Right lobe of liver (tissue), 6 donors: ENCODE measurements around the gene ZNF324. TPM values are rescaled to one million over a fixed set of nuclear protein-coding genes. Genes with fewer than 3 reads are reported as not detected.

ENCODE experiments used
- ATAC-seq, 4 donors: fragments of 200-7000 bp; cut with Tn5 transposase; one replicate each; pipeline ENCODE4 v1.9.1; 2020; ENCODE audit warnings: mild to moderate bottlenecking in 4 of 4, moderate library complexity in 4 of 4
- DNase-seq, 3 donors: peaks; one replicate each; pipeline ENCODE4 v3.0.0-alpha.2; 2020
- H3K27ac ChIP-seq, 3 donors: fragments of 200-600 bp; one replicate each; pipeline ENCODE4 v1.8.0; 2022
- H3K27me3 ChIP-seq, 2 donors: fragments of 200-600 bp; one replicate each; pipeline ENCODE4 v1.8.0; 2022
- H3K36me3 ChIP-seq, 4 donors: fragments of 200-600 bp; sonication (generic) in 1 of 4; one replicate each; pipeline versions ENCODE4 v1.5.1 to v1.8.0; 2017 to 2022; ENCODE audit warnings: control low read depth in 1 of 4
- H3K4me1 ChIP-seq, 4 donors: fragments of 200-600 bp; sonication (generic) in 1 of 4; one replicate each; pipeline versions ENCODE4 v1.5.1 to v1.8.0; 2017 to 2022; ENCODE audit warnings: control low read depth in 1 of 4
- H3K4me3 ChIP-seq, 3 donors: fragments of 200-600 bp; one replicate each; pipeline ENCODE4 v1.8.0; 2022
- H3K9me3 ChIP-seq, 4 donors: fragments of 200-600 bp; sonication (generic) in 1 of 4; one replicate each; pipeline versions ENCODE4 v1.5.1 to v1.8.0; 2017 to 2022; ENCODE audit warnings: control low read depth in 1 of 4
- POLR2A ChIP-seq: fragments of 450-650 bp; IDR thresholded peaks from one replicate; pipeline ENCODE4 v1.6.1; 2017; ENCODE audit warnings: antibody characterized with exemption, mild to moderate bottlenecking
- WGBS: methylation state at CpG from one replicate; pipeline ENCODE4 v1.1.6; 2018; ENCODE audit warnings: low coverage, low lambda C conversion rate; ENCODE audit not compliant: insufficient coverage; ENCODE audit errors: missing lambda C conversion rate; 5-methylcytosine and 5-hydroxymethylcytosine counted together
- intact Hi-C, 2 donors: fragments of 100-400 bp; cut with DNase I; formaldehyde crosslinking; loops; one replicate each; pipeline versions ENCODE4 v1.11.2 to v1.14.1; 2022
- total RNA-seq, 6 experiments: library from RNA; depleted of rRNA in 2 of 6; stranded (reverse); fragments of >200 nt in 2 of 6; fragmentation: NEBNext Ultra II Directional in 3 of 6; extraction: Animal tissue kit (Norgen Biotek cat#: 25700) in 3 of 6; gene quantifications; one replicate each; pipeline versions ENCODE4 v1.1.0 to v1.2.4, GENCODE V29; 2016 to 2023
- TF ChIP-seq, protein P1 (sequence below), 4 donors: fragments of 200-600 bp in 3 of 4; fragments of 450-650 bp in 1 of 4; IDR thresholded peaks; one replicate each; pipeline versions ENCODE4 v1.5.1 to v1.8.0; 2016 to 2022; ENCODE audit warnings: antibody characterized with exemption in 4 of 4, mild to moderate bottlenecking in 2 of 4
- donor health status: DM: no; HTN: yes; CAD: no.
- donor health status: DM: no; HTN: no; CAD: no.
- donor health status: DM: no; HTN: no; CAD: no.
- donor health status: DM: no; HTN: yes; CAD: no.
- donor health status: DM: no; HTN: yes; CAD: no.

Gene ZNF324
- total RNA-seq, 6 experiments from 2014 or later: 2.9 to 4.9 (median 3.8) TPM

DNA sequence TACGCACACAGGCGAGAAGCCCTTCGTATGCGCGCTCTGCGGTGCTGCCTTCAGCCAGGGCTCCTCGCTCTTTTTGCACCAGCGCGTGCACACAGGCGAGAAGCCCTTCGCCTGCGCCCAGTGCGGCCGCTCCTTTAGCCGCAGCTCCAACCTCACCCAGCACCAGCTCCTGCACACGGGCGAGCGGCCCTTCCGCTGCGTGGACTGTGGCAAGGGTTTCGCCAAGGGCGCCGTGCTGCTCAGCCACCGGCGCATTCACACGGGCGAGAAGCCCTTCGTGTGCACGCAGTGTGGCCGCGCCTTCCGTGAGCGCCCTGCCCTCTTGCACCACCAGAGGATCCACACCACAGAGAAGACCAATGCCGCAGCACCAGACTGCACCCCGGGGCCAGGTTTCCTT is 10.8 kb upstream of the ZNF324 start:
- DNase-seq (peak in 1 of 3 donors; percentile 39), ATAC-seq (no peak)
- intact Hi-C loops: no loop called here
- Histone ChIP-seq H3K36me3 (no peaks in the 10 kb centered on the region), H3K27me3 (no peaks in the 10 kb centered on the region), H3K27ac (no peak overlapping the region), H3K9me3 (no peaks in the 10 kb centered on the region), H3K4me3 (no peak overlapping the region), H3K4me1 (peaks cover 0 to 5% (median under 1%) of the 10 kb centered on the region in 4 donors)
- no peak for TF ChIP-seq POLR2A
- TF ChIP-seq, protein P1, sequence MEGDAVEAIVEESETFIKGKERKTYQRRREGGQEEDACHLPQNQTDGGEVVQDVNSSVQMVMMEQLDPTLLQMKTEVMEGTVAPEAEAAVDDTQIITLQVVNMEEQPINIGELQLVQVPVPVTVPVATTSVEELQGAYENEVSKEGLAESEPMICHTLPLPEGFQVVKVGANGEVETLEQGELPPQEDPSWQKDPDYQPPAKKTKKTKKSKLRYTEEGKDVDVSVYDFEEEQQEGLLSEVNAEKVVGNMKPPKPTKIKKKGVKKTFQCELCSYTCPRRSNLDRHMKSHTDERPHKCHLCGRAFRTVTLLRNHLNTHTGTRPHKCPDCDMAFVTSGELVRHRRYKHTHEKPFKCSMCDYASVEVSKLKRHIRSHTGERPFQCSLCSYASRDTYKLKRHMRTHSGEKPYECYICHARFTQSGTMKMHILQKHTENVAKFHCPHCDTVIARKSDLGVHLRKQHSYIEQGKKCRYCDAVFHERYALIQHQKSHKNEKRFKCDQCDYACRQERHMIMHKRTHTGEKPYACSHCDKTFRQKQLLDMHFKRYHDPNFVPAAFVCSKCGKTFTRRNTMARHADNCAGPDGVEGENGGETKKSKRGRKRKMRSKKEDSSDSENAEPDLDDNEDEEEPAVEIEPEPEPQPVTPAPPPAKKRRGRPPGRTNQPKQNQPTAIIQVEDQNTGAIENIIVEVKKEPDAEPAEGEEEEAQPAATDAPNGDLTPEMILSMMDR (IDR thresholded peaks at IDR 0.05): no peak
- WGBS: no CpG with 5 or more reads among the region's 35 CpGs

DNA sequence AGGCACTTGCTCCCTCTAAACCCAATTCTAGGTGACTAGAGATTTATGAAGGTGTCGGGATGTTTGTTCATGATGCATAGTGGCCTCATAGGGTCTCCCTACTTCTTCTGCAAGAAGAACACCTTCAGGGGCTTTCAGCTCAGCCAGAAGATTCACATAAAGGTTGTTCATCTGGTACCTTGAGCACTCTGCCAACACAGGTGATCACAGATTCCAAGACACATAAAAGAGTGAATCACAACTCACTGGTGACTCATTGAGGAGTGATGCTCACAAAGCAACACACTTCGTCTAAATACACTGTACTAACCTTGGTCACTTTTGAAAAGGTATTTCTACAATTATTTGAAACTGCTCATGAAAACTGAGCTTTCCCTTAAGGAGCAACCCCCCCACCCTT is 6.8 kb upstream of the ZNF324 start:
- Histone ChIP-seq H3K36me3 (no peaks in the 10 kb centered on the region), H3K4me1 (no peaks in the 10 kb centered on the region), H3K4me3 (no peak overlapping the region), H3K9me3 (no peaks in the 10 kb centered on the region), H3K27ac (no peak overlapping the region), H3K27me3 (no peaks in the 10 kb centered on the region)
- 92% methylated on average over 2 of the region's 2 CpGs for WGBS
- ATAC-seq: no peak
- no peak for DNase-seq
- intact Hi-C loops: no loop called here
- no peak for TF ChIP-seq POLR2A
- TF ChIP-seq, protein P1 (IDR thresholded peaks at IDR 0.05): no peak

DNA sequence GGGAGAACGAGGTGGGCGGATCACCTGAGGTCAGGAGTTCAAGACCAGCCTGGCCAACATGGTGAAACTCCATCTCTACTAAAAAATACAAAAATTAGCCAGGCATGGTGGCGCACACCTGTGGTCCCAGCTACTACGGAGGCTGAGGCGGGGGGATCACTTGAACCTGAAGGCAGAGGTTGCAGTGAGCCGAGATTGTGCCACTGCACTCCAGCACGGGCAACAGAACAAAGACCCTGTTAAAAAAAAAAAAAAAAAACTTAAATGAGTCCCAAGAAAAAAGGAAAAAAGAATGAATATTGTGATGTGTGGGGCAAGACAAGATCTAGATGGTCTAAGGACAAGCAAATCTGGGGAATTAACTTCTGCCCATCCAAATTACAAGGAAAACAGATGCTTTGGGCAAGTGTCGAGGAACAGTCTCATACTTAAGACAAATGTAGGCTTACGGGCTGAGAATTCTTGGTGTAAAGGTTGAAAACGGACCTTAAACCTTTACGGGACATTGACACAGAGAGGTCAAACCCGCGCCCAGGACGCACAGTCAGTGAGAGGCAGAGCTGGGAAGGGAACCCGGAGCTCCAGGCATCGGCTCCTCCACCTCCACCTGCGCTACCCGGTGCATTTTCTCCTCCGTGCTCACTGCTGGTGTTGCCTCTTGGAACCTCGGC is 656 bp upstream of the ZNF324 start:
- TF ChIP-seq, protein P1 (IDR thresholded peaks at IDR 0.05): peak in 1 of 4 donors; percentile 3
- TF ChIP-seq POLR2A: no peak
- WGBS: 39% methylated on average over 12 of the region's 20 CpGs
- peak overlapping the region; percentile 95 to 98 (median 98) for H3K4me3 ChIP-seq
- ATAC-seq (peak; percentile 26 to 54 (median 30)), DNase-seq (peak in 2 of 3 donors; percentile 24 to 58)
- no peaks in the 10 kb centered on the region for H3K27me3 ChIP-seq
- H3K9me3 ChIP-seq: no peaks in the 10 kb centered on the region
- H3K4me1 ChIP-seq: peaks cover 0 to 9% (median 0%) of the 10 kb centered on the region in 4 donors
- H3K27ac ChIP-seq: no peak overlapping the region
- intact Hi-C loops: no loop called here
- no peaks in the 10 kb centered on the region for H3K36me3 ChIP-seq

GRCh38 chr19:58468216-58468839 is 1.4 kb downstream of the ZNF324 start:
- WGBS: 46% methylated on average over 3 of the region's 5 CpGs
- no peak for ATAC-seq
- DNase-seq: peak in 1 of 3 donors; percentile 46
- Histone ChIP-seq H3K27ac (no peak overlapping the region), H3K9me3 (no peaks in the 10 kb centered on the region), H3K36me3 (no peaks in the 10 kb centered on the region), H3K4me3 (no peak overlapping the region), H3K27me3 (no peaks in the 10 kb centered on the region), H3K4me1 (peaks cover 0 to 9% (median 0%) of the 10 kb centered on the region in 4 donors)
- intact Hi-C loops: no loop called here
- TF ChIP-seq, protein P1 (IDR thresholded peaks at IDR 0.05): no peak
- no peak for TF ChIP-seq POLR2A
